Ovary (tissue), 9 donors: ENCODE measurements around the gene NRXN2. TPM values are rescaled to one million over a fixed set of nuclear protein-coding genes. Genes with fewer than 3 reads are reported as not detected.

Experiments used
- DNase-seq, 5 donors: peaks; one replicate each; pipeline ENCODE4 v3.0.0-alpha.2; 2019 to 2020
- H3K27ac ChIP-seq, 2 donors: fragments of 200-600 bp; one replicate each; pipeline versions ENCODE4 v1.5.1 to v1.8.0; 2019 to 2022
- H3K27me3 ChIP-seq: fragments of 200-600 bp; one replicate; pipeline ENCODE4 v1.8.0; 2022
- H3K36me3 ChIP-seq: fragments of 200-600 bp; sonication (generic); one replicate; pipeline ENCODE4 v1.5.1; 2019
- H3K4me1 ChIP-seq: one replicate; pipeline ENCODE4 v1.8.1; 2013; ENCODE audit warnings: mild to moderate bottlenecking, moderate library complexity; ENCODE audit not compliant: insufficient read depth
- H3K4me3 ChIP-seq: fragments of 200-600 bp; sonication (generic); one replicate; pipeline ENCODE4 v1.5.1; 2017
- H3K9me3 ChIP-seq, 2 donors: fragments of 200-600 bp in 1 of 2; sonication (generic) in 1 of 2; one replicate each; pipeline versions ENCODE4 v1.5.1 to v1.8.1; 2013 to 2019; ENCODE audit warnings: mild to moderate bottlenecking in 1 of 2, moderate library complexity in 1 of 2
- CTCF ChIP-seq, 3 donors: fragments of 450-650 bp in 2 of 3; fragments of 200-600 bp in 1 of 3; IDR thresholded peaks; one replicate each; pipeline versions ENCODE4 v1.5.1 to v1.8.0; 2016 to 2022; ENCODE audit warnings: antibody characterized with exemption in 3 of 3, mild to moderate bottlenecking in 1 of 3
- EP300 ChIP-seq: sonication (generic); formaldehyde crosslinking; IDR thresholded peaks from one replicate; pipeline ENCODE4 v1.6.1; 2017; ENCODE audit warnings: antibody characterized with exemption
- POLR2A ChIP-seq: fragments of 450-650 bp; IDR thresholded peaks from one replicate; pipeline ENCODE4 v1.6.1; 2017; ENCODE audit warnings: antibody characterized with exemption, mild to moderate bottlenecking, moderate library complexity
- WGBS, 3 donors: extraction: QIAGEN DNeasy Blood & Tissue Kit in 1 of 3; methylation state at CpG; one replicate each; pipeline versions ENCODE4 v1.1.5 to v1.1.7; 2013 to 2017; 5-methylcytosine and 5-hydroxymethylcytosine counted together
- intact Hi-C, 4 donors: fragments of 100-400 bp; cut with DNase I; formaldehyde crosslinking; loops; one replicate each; pipeline versions ENCODE4 v1.11.0 to v1.15.1; 2022 to 2023
- polyA plus RNA-seq, 2 donors: library from polyadenylated mRNA; stranded (reverse); fragments of 200-250 nt in 1 of 2; fragments of 350-450 nt in 1 of 2; fragmentation: Illumina TruSeq in 1 of 2; extraction: RNeasy Lipid Tissue Mini Kit (QIAGEN cat#74804) in 1 of 2; gene quantifications; one replicate each; pipeline ENCODE4 v1.2.3, GENCODE V29; 2013 to 2014
- total RNA-seq, 7 donors: library from RNA; depleted of rRNA in 2 of 7; stranded (reverse); fragments of >200 nt in 2 of 7; fragmentation: NEBNext Ultra II Directional in 3 of 7; extraction: Animal tissue kit (Norgen Biotek cat#: 25700) in 3 of 7; gene quantifications; one replicate each; pipeline versions ENCODE4 v1.1.0 to v1.2.4, GENCODE V29; 2016 to 2023
- donor health status: DM: no; HTN: no; CAD: no; lungs with moderate emphysema.
- donor health status: DM: no; HTN: no; CAD: no.
- donor health status: Bipolar disorder and iron deficiency.
- donor health status: DM: yes; HTN: yes; CAD: no.
- donor health status: DM: no; HTN: no; CAD: no.
- donor health status: DM: yes; HTN: yes; CAD: no.

NRXN2 gene
- total and polyA plus RNA-seq, 9 donors, result 6.4 to 64.1 (median 19.7) TPM

- Histone ChIP-seq H3K9me3 (no peaks in the 10 kb centered on the region), H3K36me3 (no peaks in the 10 kb centered on the region), H3K4me1 (peaks cover 9% of the 10 kb centered on the region), H3K27me3 (no peaks in the 10 kb centered on the region), H3K4me3 (peak overlapping the region; percentile 69), H3K27ac (no peak overlapping the region)
- TF ChIP-seq CTCF (IDR thresholded peaks at IDR 0.05) (no peak), EP300 (no peak), POLR2A (no peak)
- intact Hi-C loops, result no loop called here
- WGBS, 3 donors, result 1 to 8% (median 1%) methylated on average over 29 to 30 of the region's 30 CpGs
- DNase-seq, result peak in 1 of 5 donors; percentile 51
Observed at GRCh38 chr11:64642418-64642735, 80.6 kb downstream of the NRXN2 start.

- peaks cover 9% of the 10 kb centered on the region for H3K4me1 ChIP-seq
- DNase-seq, result no peak
- intact Hi-C loops, result no loop called here
- peak overlapping the region; percentile 69 for H3K4me3 ChIP-seq
- H3K36me3 ChIP-seq, result no peaks in the 10 kb centered on the region
- no peaks in the 10 kb centered on the region for H3K27me3 ChIP-seq
- no peak overlapping the region for H3K27ac ChIP-seq
- TF ChIP-seq POLR2A, result no peak
- TF ChIP-seq CTCF (IDR thresholded peaks at IDR 0.05), result no peak
- H3K9me3 ChIP-seq, result no peaks in the 10 kb centered on the region
- 48 to 55% (median 53%) methylated on average over 11 of the region's 11 CpGs for WGBS, 3 donors
Observed at GRCh38 chr11:64641596-64642417, 81.2 kb downstream of the NRXN2 start.

GRCh38 chr11:64639885-64640284 is 83.1 kb downstream of the NRXN2 start:
- no peak for DNase-seq
- Histone ChIP-seq H3K27ac (no peak overlapping the region), H3K27me3 (no peaks in the 10 kb centered on the region), H3K4me3 (no peak overlapping the region), H3K36me3 (no peaks in the 10 kb centered on the region), H3K4me1 (peaks cover 9% of the 10 kb centered on the region), H3K9me3 (no peaks in the 10 kb centered on the region)
- 77 to 89% (median 81%) methylated on average over 4 of the region's 4 CpGs for WGBS, 3 donors
- TF ChIP-seq CTCF (IDR thresholded peaks at IDR 0.05) (no peak), POLR2A (no peak), EP300 (no peak)
- intact Hi-C loops, result no loop called here

- Histone ChIP-seq H3K4me3 (no peak overlapping the region), H3K4me1 (peaks cover 6% of the 10 kb centered on the region), H3K9me3 (no peaks in the 10 kb centered on the region), H3K27ac (no peak overlapping the region), H3K27me3 (no peaks in the 10 kb centered on the region), H3K36me3 (no peaks in the 10 kb centered on the region)
- WGBS, 3 donors, result 92 to 98% (median 93%) methylated on average over 2 of the region's 2 CpGs
- TF ChIP-seq EP300 (no peak), CTCF (IDR thresholded peaks at IDR 0.05) (no peak), POLR2A (no peak)
- intact Hi-C loops, result no loop called here
- no peak for DNase-seq
Observed at GRCh38 chr11:64638829-64639228, 84.2 kb downstream of the NRXN2 start.
